Esophagus squamous epithelium (tissue), 4 donors: ENCODE data around the gene EHMT1.

ENCODE experiments used
- CTCF ChIP-seq, 6 experiments: fragments of 450-650 bp in 4 of 6; fragments of 200-600 bp in 2 of 6; sonication (generic) in 2 of 6; IDR thresholded peaks; one replicate each; pipeline ENCODE4 v1.5.1; 2016 to 2019; ENCODE audit warnings: antibody characterized with exemption in 6 of 6, mild to moderate bottlenecking in 4 of 6, moderate library complexity in 4 of 6
- POLR2A ChIP-seq, 4 donors: fragments of 450-650 bp; IDR thresholded peaks; one replicate each; pipeline ENCODE4 v1.6.1; 2017; ENCODE audit warnings: antibody characterized with exemption in 4 of 4, mild to moderate bottlenecking in 4 of 4, moderate library complexity in 3 of 4

GRCh38 chr9:137757613-137758029, 138.8 kb downstream of the EHMT1 start:
- TF ChIP-seq CTCF (IDR thresholded peaks at IDR 0.05): no peak
- no peak for TF ChIP-seq POLR2A (IDR thresholded peaks at IDR 0.05)
